HCT116 (cell line): ENCODE measurements around the gene FSTL4.

Experiments
- CTCF ChIP-seq, 3 experiments: fragments of 200-600 bp in 1 of 3; sonication (generic) in 1 of 3; IDR thresholded peaks in 2 of 3; conservative IDR thresholded peaks in 1 of 3; 2 replicates each; pipeline ENCODE4 v1.5.1; 2012 to 2017; ENCODE audit warnings: low read depth in 2 of 3, low read length in 2 of 3, antibody characterized with exemption in 1 of 3, borderline replicate concordance in 1 of 3, control low read depth in 1 of 3, mild to moderate bottlenecking in 1 of 3, mixed read lengths in 1 of 3, mixed run types in 1 of 3, moderate library complexity in 1 of 3; ENCODE audit not compliant: insufficient read depth in 1 of 3
- EZH2 ChIP-seq: fragments of 200-600 bp; sonication (generic); IDR thresholded peaks from 2 replicates; pipeline ENCODE4 v1.6.1; 2017; ENCODE audit warnings: antibody characterized with exemption, mixed run types
- MAX ChIP-seq: IDR thresholded peaks from 2 replicates; pipeline ENCODE4 v1.6.1; 2012
- POLR2A ChIP-seq: IDR thresholded peaks from 2 replicates; pipeline ENCODE4 v1.7.0; 2011; ENCODE audit warnings: borderline replicate concordance; ENCODE audit not compliant: insufficient read depth, insufficient read length; ENCODE audit errors: extremely low read depth
- RAD21 ChIP-seq: IDR thresholded peaks from 2 replicates; pipeline ENCODE4 v1.6.1; 2012; ENCODE audit warnings: low read depth, mild to moderate bottlenecking
- REST ChIP-seq: IDR thresholded peaks from 2 replicates; pipeline ENCODE4 v1.6.1; 2012; ENCODE audit warnings: low read depth
- TCF7L2 ChIP-seq: IDR thresholded peaks from 2 replicates; pipeline ENCODE4 v1.7.0; 2011; ENCODE audit warnings: borderline replicate concordance, inconsistent platforms; ENCODE audit not compliant: insufficient read depth, insufficient read length; ENCODE audit errors: extremely low read depth

- TF ChIP-seq RAD21 (no peak), POLR2A (no peak), EZH2 (no peak), CTCF (IDR thresholded peaks at IDR 0.05 in 2 of 3, conservative IDR thresholded peaks at IDR 0.05 in 1 of 3; ENCODE audit: borderline replicate concordance in 1 of 3, insufficient read depth in 1 of 3, low read depth in 2 of 3, low read length in 2 of 3) (no peak), REST (no peak), TCF7L2 (no peak), MAX (no peak)
Measured at GRCh38 chr5:133289686-133290367, 322.5 kb downstream of the FSTL4 start.
